ENCODE measurements around the gene RAI1.

RAI1 gene

GRCh38 chr17:17719199-17719940 is 38.1 kb downstream of the RAI1 start:
- no peak for DNase-seq

- DNase-seq = no peak
These were observed 38.8 kb downstream of the RAI1 start for GRCh38 chr17:17719966-17720543.

GRCh38 chr17:17721140-17721668 is 39.9 kb downstream of the RAI1 start:
- DNase-seq = no peak

- DNase-seq = no peak
These were observed 41.0 kb downstream of the RAI1 start for GRCh38 chr17:17722081-17722905.

GRCh38 chr17:17722906-17723353 is 41.7 kb downstream of the RAI1 start:
- peak; percentile 12 for DNase-seq

GRCh38 chr17:17723354-17724261 is 42.4 kb downstream of the RAI1 start:
- DNase-seq = peak; percentile 28

GRCh38 chr17:17724307-17725010 is 43.2 kb downstream of the RAI1 start:
- peak; percentile 11 for DNase-seq

- no peak for DNase-seq
These were observed 43.9 kb downstream of the RAI1 start for GRCh38 chr17:17725011-17725751.

- DNase-seq = no peak
These were observed 44.6 kb downstream of the RAI1 start for GRCh38 chr17:17725752-17726457.

GRCh38 chr17:17726458-17727060 is 45.3 kb downstream of the RAI1 start:
- DNase-seq = no peak

GRCh38 chr17:17727111-17727659 is 45.9 kb downstream of the RAI1 start:
- no peak for DNase-seq

- no peak for DNase-seq
These were observed 46.9 kb downstream of the RAI1 start for GRCh38 chr17:17728146-17728545.

GRCh38 chr17:17728550-17729251 is 47.4 kb downstream of the RAI1 start:
- DNase-seq = no peak

- DNase-seq = peak; percentile 55
These were observed 48.5 kb downstream of the RAI1 start for GRCh38 chr17:17729620-17730249.

- no peak for DNase-seq
These were observed 49.1 kb downstream of the RAI1 start for GRCh38 chr17:17730250-17730935.

- DNase-seq = no peak
These were observed 51.2 kb downstream of the RAI1 start for GRCh38 chr17:17732444-17732843.

GRCh38 chr17:17732892-17733670 is 51.8 kb downstream of the RAI1 start:
- DNase-seq = no peak
